Endothelial cell (in vitro differentiated cells): ENCODE measurements around the gene CLEC2L. TPM values are rescaled to one million over a fixed set of nuclear protein-coding genes. Genes with fewer than 3 reads are reported as not detected.

Experiments used
- DNase-seq: peaks from one replicate; pipeline ENCODE4 v3.0.0; 2021; ENCODE audit warnings: low spot score
- H3K27ac Mint-ChIP-seq: one replicate; pipeline ENCODE4 v1.8.0; 2021; ENCODE audit warnings: mixed read lengths, inconsistent platforms; ENCODE audit not compliant: unreplicated experiment
- H3K27me3 Mint-ChIP-seq: one replicate; pipeline ENCODE4 v1.8.0; 2021; ENCODE audit warnings: mild to moderate bottlenecking, moderate library complexity, mixed read lengths, inconsistent platforms; ENCODE audit not compliant: unreplicated experiment
- H3K36me3 Mint-ChIP-seq: one replicate; pipeline ENCODE4 v1.8.0; 2021; ENCODE audit warnings: mild to moderate bottlenecking, low read depth, mixed read lengths, inconsistent platforms; ENCODE audit not compliant: unreplicated experiment
- H3K4me1 Mint-ChIP-seq: one replicate; pipeline ENCODE4 v1.8.0; 2021; ENCODE audit warnings: mild to moderate bottlenecking, mixed read lengths, inconsistent platforms; ENCODE audit not compliant: unreplicated experiment
- H3K4me3 Mint-ChIP-seq: one replicate; pipeline ENCODE4 v1.8.0; 2021; ENCODE audit warnings: mild to moderate bottlenecking, mixed read lengths, inconsistent platforms; ENCODE audit not compliant: unreplicated experiment
- H3K9me3 Mint-ChIP-seq: one replicate; pipeline ENCODE4 v1.8.0; 2021; ENCODE audit warnings: mixed read lengths, inconsistent platforms; ENCODE audit not compliant: unreplicated experiment
- total RNA-seq: library from RNA; stranded (reverse); fragmentation: NEBNext Ultra II Directional; extraction: Animal tissue kit (Norgen Biotek cat#: 25700); gene quantifications from one replicate; pipeline ENCODE4 v1.2.1, GENCODE V29; 2021; ENCODE audit not compliant: unreplicated experiment
- TF ChIP-seq, protein P1 (sequence below): fragments of 200-600 bp; sonication (generic); IDR thresholded peaks from one replicate; pipeline ENCODE4 v1.5.0; 2021; ENCODE audit warnings: antibody characterized with exemption; ENCODE audit not compliant: unreplicated experiment

CLEC2L gene
- total RNA-seq, 1 donor from 2014 or later, result not detected

- TF ChIP-seq, protein P1, sequence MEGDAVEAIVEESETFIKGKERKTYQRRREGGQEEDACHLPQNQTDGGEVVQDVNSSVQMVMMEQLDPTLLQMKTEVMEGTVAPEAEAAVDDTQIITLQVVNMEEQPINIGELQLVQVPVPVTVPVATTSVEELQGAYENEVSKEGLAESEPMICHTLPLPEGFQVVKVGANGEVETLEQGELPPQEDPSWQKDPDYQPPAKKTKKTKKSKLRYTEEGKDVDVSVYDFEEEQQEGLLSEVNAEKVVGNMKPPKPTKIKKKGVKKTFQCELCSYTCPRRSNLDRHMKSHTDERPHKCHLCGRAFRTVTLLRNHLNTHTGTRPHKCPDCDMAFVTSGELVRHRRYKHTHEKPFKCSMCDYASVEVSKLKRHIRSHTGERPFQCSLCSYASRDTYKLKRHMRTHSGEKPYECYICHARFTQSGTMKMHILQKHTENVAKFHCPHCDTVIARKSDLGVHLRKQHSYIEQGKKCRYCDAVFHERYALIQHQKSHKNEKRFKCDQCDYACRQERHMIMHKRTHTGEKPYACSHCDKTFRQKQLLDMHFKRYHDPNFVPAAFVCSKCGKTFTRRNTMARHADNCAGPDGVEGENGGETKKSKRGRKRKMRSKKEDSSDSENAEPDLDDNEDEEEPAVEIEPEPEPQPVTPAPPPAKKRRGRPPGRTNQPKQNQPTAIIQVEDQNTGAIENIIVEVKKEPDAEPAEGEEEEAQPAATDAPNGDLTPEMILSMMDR, result no peak
- Mint-ChIP-seq H3K27me3 (peaks cover 7% of the 10 kb centered on the region), H3K4me1 (no peaks in the 10 kb centered on the region), H3K4me3 (no peak overlapping the region), H3K9me3 (no peaks in the 10 kb centered on the region), H3K36me3 (no peaks in the 10 kb centered on the region), H3K27ac (no peak overlapping the region)
- DNase-seq, result no peak
Observed at GRCh38 chr7:139490130-139490529, 33.4 kb upstream of the CLEC2L start.

DNA sequence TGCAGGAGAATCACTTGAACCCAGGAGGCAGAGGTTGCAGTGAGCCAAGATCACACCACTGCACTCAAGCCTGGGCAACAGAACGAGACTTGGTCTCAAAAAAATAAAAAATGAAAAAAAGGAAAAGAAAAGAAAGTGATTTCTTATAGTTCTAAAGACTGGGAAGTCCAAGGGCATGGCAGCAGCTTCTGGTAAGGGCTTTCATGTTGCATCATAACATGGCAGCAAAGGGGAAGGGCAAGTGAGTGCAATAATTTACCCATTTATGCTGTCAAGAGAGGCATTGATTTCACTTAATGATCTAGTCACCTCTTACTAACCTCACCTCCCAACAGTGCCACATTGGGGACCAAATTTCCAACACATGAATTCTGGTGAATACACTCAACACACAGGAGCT, 31.2 kb upstream of the CLEC2L start:
- Mint-ChIP-seq H3K36me3 (no peaks in the 10 kb centered on the region), H3K9me3 (no peaks in the 10 kb centered on the region), H3K27me3 (peaks cover 6% of the 10 kb centered on the region), H3K27ac (no peak overlapping the region), H3K4me3 (no peak overlapping the region), H3K4me1 (no peaks in the 10 kb centered on the region)
- TF ChIP-seq, protein P1, result no peak
- no peak for DNase-seq

GRCh38 chr7:139494835-139495579, 28.5 kb upstream of the CLEC2L start:
- DNase-seq, result no peak
- peaks cover 7% of the 10 kb centered on the region for H3K27me3 Mint-ChIP-seq
- no peak overlapping the region for H3K27ac Mint-ChIP-seq
- no peaks in the 10 kb centered on the region for H3K4me1 Mint-ChIP-seq
- no peaks in the 10 kb centered on the region for H3K9me3 Mint-ChIP-seq
- H3K4me3 Mint-ChIP-seq, result no peak overlapping the region
- TF ChIP-seq, protein P1, result no peak
- no peaks in the 10 kb centered on the region for H3K36me3 Mint-ChIP-seq

DNA sequence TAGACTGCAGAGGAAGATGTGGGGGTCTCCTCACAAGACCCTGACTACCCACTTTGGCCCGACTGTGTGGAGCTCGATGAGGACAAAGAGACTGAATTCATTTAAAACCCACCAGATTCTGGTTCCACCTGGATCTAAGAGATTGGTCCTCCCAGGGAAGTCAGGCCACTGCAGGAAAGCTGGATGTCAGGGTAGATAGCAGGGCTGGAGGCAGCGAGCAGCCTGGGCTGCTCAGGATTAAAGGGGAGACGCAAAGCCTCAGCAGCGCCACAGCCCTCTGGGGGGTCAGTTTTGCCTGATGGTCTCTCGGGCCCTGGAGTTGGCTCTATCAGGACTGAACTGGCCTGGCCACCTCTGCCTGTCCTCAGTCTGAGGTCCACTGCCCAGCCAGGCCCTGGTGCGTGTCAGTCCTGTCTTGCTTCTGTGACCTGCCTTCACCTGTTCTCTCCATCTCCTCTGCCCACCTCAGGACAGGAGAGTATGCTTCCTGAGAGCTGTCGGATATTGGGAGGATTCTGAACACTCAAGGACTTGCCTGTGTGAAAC, 27.8 kb upstream of the CLEC2L start:
- H3K36me3 Mint-ChIP-seq, result no peaks in the 10 kb centered on the region
- no peaks in the 10 kb centered on the region for H3K4me1 Mint-ChIP-seq
- H3K27me3 Mint-ChIP-seq, result peaks cover 9% of the 10 kb centered on the region
- no peaks in the 10 kb centered on the region for H3K9me3 Mint-ChIP-seq
- TF ChIP-seq, protein P1, result no peak
- DNase-seq, result no peak
- no peak overlapping the region for H3K4me3 Mint-ChIP-seq
- no peak overlapping the region for H3K27ac Mint-ChIP-seq

GRCh38 chr7:139496528-139496927, 27.0 kb upstream of the CLEC2L start:
- peaks cover 6% of the 10 kb centered on the region for H3K27me3 Mint-ChIP-seq
- no peaks in the 10 kb centered on the region for H3K36me3 Mint-ChIP-seq
- no peaks in the 10 kb centered on the region for H3K9me3 Mint-ChIP-seq

More at GRCh38 chr7:139496528-139496927, 27.0 kb upstream of the CLEC2L start:
- H3K4me1 Mint-ChIP-seq, result no peaks in the 10 kb centered on the region
- no peak overlapping the region for H3K27ac Mint-ChIP-seq
- H3K4me3 Mint-ChIP-seq, result no peak overlapping the region
- DNase-seq, result no peak
- TF ChIP-seq, protein P1, result no peak
